22Rv1 (cell line): ENCODE data around the gene ASCL1.

Source experiments
- ZFX ChIP-seq: fragments of 450-650 bp; IDR thresholded peaks from 2 replicates; pipeline ENCODE4 v1.6.1; 2017; ENCODE audit warnings: antibody characterized with exemption, borderline replicate concordance
- TF ChIP-seq, protein P1 (sequence below): fragments of 450-650 bp; IDR thresholded peaks from 2 replicates; pipeline ENCODE4 v1.5.1; 2017; ENCODE audit warnings: mild to moderate bottlenecking

DNA sequence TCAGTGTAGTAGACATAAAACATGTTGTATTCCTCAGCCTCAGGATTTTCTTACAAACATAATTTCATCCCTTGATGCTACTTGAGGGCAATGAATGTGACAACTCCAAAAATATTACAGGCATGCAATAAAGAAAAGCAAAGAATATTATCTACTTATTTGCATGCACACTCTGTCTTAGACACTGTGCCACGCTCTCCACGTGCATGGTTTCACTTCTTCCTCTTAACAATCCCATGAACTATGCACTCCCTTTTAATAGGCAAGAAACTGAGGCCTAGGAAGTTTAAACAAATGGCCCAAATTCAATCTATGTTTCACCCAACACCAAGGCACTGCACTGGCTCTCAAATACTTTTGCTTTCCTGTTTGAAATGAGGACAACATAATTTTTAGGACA lies 38.6 kb upstream of the ASCL1 start:
- TF ChIP-seq, protein P1, sequence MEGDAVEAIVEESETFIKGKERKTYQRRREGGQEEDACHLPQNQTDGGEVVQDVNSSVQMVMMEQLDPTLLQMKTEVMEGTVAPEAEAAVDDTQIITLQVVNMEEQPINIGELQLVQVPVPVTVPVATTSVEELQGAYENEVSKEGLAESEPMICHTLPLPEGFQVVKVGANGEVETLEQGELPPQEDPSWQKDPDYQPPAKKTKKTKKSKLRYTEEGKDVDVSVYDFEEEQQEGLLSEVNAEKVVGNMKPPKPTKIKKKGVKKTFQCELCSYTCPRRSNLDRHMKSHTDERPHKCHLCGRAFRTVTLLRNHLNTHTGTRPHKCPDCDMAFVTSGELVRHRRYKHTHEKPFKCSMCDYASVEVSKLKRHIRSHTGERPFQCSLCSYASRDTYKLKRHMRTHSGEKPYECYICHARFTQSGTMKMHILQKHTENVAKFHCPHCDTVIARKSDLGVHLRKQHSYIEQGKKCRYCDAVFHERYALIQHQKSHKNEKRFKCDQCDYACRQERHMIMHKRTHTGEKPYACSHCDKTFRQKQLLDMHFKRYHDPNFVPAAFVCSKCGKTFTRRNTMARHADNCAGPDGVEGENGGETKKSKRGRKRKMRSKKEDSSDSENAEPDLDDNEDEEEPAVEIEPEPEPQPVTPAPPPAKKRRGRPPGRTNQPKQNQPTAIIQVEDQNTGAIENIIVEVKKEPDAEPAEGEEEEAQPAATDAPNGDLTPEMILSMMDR = no peak
- TF ChIP-seq ZFX = no peak
